SK-N-SH treated with all-trans-retinoic acid at 6 μM for 48 hours (cell line): ENCODE measurements around the gene PHLDA1.

Experiments
- PPARA ChIP-seq: fragments of 250-450 bp; sonication (Bioruptor Pico); IDR thresholded peaks from 2 replicates; pipeline ENCODE4 v1.5.0; 2020; ENCODE audit warnings: mild to moderate bottlenecking, borderline replicate concordance
- TF ChIP-seq, protein P1 (sequence below): fragments of 250-450 bp; sonication (Bioruptor Pico); IDR thresholded peaks from 2 replicates; pipeline ENCODE4 v1.8.0; 2020; ENCODE audit warnings: mild to moderate bottlenecking, moderate library complexity, borderline replicate concordance

DNA sequence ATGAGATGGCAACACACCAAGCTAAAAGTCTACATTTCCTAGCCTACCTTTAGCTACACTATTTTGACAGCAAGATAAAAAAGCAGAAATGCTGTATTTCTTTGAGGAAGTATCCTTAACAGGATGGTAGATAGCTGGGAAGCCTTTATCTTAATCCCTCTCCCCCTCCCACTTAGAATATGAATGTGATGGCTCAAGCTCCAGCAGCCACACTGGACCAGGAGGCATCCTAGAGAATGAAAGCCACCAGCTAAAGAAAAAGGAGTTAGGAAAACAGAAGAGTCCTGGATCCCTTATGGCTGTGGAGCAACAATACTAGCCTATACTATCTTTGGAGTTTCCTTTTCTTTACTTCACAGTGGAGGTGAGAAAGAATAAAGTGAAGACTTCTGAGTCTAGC, 37.8 kb upstream of the PHLDA1 start:
- TF ChIP-seq, protein P1, sequence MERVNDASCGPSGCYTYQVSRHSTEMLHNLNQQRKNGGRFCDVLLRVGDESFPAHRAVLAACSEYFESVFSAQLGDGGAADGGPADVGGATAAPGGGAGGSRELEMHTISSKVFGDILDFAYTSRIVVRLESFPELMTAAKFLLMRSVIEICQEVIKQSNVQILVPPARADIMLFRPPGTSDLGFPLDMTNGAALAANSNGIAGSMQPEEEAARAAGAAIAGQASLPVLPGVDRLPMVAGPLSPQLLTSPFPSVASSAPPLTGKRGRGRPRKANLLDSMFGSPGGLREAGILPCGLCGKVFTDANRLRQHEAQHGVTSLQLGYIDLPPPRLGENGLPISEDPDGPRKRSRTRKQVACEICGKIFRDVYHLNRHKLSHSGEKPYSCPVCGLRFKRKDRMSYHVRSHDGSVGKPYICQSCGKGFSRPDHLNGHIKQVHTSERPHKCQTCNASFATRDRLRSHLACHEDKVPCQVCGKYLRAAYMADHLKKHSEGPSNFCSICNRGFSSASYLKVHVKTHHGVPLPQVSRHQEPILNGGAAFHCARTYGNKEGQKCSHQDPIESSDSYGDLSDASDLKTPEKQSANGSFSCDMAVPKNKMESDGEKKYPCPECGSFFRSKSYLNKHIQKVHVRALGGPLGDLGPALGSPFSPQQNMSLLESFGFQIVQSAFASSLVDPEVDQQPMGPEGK, result no peak
- no peak for TF ChIP-seq PPARA (CRISPR knock-in tag)
